NCI-H146 treated with DMSO at 0.1 percent for 48 hours (cell line): ENCODE data around the gene FAM53B.

ENCODE experiments used
- DNase-seq: peaks from one replicate; lab custom pipeline; 2025; ENCODE audit not compliant: unreplicated experiment; lab: John Stamatoyannopoulos, UW

Gene FAM53B

GRCh38 chr10:124666494-124666893 lies 77.7 kb downstream of the FAM53B start:
- DNase-seq, result no peak

GRCh38 chr10:124665980-124666379 lies 78.2 kb downstream of the FAM53B start:
- no peak for DNase-seq

GRCh38 chr10:124665558-124665957 lies 78.6 kb downstream of the FAM53B start:
- DNase-seq, result no peak

- DNase-seq, result no peak
Observed at GRCh38 chr10:124665091-124665490, 79.1 kb downstream of the FAM53B start.

DNA sequence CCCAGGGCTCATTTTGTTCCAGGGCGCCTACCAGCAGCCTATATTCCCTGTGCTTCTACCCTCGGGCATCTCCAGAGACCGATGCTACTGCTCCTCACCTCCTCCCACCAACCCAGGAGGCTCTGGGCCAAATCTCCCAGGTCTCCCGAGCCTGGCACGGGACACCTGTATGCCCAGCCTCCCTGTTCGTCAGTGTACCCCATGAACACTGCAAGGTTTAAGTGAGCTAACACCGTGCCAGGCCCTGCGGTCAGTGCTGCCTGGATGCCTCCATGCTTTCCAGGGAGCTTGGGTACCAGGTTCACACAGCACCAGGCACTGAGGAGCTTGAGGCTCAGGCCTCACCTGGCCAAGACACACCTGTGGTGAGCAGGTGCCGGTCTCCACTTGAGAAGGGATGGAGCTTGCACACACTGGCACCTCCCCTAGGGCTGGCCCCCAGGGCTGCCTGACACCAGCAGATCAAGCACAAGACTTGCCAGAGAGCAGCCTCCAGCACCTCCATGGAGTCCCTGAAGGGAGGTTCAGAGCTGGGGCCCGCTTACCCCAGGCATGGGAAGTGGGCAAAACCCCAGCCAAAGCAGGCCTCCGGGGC lies 80.3 kb downstream of the FAM53B start:
- no peak for DNase-seq

DNA sequence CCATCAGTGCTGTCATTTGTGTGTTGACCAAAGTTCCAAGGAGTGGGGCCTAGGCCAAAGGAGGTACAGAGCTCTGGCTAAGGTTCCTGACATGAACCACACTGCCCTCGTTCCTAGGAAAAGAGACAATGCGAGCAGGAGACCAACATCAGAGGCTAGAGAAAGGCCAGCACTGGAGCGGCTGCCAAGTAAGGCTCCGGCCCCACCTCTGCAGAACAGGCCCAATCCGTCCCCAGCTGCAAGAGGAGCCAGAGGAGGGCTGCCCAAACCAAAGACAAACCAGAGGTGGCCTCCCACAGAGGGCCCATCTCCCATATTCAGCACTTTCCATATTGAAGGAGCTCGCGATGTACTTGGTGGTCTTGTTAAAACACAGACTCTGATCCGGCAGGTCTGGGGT lies 81.0 kb downstream of the FAM53B start:
- DNase-seq, result no peak

GRCh38 chr10:124661660-124662180 lies 82.5 kb downstream of the FAM53B start:
- DNase-seq, result no peak

- no peak for DNase-seq
Observed at GRCh38 chr10:124660404-124661125, 83.6 kb downstream of the FAM53B start.

DNA sequence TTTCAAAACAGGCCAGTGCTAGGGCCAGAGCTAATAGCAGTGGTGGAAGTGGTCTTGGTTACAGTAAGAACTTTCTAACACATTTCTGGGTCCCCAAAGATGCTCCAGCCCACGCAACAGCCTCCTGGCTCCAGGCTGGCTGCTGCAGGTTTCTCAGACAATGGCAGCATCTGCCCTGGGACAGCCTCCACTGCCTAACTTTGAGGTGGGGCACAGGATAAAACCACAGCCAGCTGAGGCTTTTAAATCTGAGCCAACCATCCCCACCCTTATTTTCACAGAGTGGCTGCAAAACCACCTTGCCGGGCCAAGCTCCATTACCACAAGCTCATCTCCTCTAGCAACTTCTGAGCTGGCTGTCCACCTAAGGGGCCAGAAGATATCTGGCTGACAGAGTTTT lies 84.8 kb downstream of the FAM53B start:
- no peak for DNase-seq

DNA sequence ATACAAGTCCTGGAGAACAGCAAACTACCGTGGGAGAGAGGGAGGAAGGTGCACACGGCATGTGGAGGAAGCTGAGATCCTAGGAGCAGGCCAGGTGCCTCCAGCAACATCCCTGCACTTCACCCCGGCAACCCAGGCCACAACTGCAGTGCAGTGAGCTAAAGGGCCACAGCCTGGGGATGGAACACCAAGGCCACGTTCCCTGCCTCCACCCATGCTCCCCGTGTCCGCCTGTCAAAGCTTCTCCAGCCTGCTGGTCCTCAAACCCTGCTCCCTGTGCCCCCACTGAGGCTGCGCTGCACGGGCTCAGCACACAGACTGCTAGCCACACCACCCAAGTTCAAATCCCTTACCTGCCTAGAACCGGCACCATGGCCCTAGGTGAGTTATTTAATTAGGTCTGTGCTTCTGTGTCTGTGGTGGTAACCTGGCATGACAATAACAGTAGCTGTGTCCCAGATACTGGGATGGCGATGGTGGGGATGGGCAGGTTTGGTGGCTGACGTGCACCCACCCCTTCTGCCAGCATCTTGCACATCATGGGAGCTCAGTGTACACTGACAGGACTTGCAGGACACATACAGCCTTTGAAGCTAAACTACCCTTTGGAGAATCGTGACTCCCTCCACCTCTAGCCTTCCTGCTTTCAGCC lies 85.5 kb downstream of the FAM53B start:
- no peak for DNase-seq

DNA sequence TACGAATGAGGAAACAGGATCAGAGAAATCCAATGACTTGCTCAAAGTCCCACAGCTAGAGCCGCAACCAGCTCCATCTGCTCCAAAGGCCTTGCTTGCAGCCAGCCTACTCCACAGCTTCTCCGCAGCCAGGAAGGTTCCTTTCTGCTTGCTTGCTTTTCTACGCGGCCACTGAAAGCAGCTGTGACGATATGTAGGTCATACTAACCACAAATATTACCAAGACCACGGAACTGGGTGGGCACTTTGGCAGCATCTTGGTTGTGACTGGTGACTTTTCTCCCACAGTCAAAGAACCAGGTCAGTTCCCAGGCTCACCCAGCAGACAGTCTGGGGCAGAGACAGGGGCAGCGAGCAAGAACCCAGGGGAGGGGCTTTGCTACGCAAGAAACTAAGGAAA lies 86.4 kb downstream of the FAM53B start:
- no peak for DNase-seq

DNA sequence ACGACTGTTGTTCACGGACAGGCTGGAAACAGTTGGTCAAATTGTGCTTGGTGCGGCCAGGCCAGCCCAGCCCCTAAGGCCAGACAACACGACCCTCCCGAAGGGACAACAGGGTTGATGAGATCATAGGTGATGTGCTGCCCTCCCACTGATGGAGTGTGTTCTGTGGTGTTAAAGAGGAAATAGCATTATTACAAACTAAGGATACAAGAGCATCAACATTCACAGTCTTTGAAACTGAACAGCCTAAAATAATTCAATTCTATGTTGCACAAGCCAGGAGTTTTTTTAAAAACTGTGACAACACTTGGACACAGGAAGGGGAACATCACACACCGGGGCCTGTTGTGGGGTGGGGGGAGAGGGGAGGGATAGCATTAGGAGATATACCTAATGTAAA lies 87.6 kb downstream of the FAM53B start:
- DNase-seq, result no peak

GRCh38 chr10:124656113-124656490 lies 88.1 kb downstream of the FAM53B start:
- DNase-seq, result no peak

GRCh38 chr10:124655191-124656112 lies 88.7 kb downstream of the FAM53B start:
- DNase-seq, result no peak

GRCh38 chr10:124654686-124655085 lies 89.5 kb downstream of the FAM53B start:
- DNase-seq, result no peak

GRCh38 chr10:124653811-124654651 lies 90.1 kb downstream of the FAM53B start:
- no peak for DNase-seq

- DNase-seq, result no peak
Observed at GRCh38 chr10:124653311-124653710, 90.9 kb downstream of the FAM53B start.

DNA sequence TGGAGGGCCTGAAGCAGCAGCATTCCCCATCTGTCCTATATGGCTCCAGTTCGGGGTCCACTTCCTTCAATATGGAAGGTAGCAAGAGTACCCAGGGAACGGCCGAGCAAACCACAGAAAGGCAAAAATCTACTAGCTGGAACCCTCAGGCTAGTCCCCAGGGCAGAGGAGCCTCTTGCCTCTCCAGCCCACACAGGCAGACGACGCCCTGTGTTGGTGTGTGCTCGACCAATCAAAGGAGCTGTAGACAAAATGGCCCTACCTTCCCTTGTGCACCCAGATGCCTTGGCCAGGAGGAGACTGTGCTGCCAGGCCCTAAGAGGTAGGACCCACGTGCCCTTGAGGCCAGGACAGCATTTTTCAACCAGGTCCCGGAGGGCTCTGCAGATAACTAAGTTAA lies 91.5 kb downstream of the FAM53B start:
- no peak for DNase-seq

DNA sequence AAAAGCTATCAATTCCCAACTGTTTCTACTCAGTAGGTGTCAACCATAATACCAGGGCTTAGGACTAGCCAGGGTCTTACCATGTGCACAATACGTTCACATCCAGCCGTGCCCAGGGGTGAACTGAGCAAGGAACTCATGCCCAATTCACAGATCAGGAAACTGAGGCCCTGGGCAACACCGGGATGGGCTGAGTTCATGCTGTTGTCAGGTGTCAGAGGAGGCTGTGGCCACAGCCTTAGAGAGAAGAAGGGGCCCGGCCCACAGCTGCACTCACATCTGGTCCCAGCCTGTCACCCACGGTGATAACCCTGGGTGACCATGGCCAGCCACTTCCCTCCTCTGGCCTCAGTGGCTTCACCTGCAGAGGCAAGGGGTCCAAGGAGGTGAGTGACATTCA lies 92.0 kb downstream of the FAM53B start:
- no peak for DNase-seq

DNA sequence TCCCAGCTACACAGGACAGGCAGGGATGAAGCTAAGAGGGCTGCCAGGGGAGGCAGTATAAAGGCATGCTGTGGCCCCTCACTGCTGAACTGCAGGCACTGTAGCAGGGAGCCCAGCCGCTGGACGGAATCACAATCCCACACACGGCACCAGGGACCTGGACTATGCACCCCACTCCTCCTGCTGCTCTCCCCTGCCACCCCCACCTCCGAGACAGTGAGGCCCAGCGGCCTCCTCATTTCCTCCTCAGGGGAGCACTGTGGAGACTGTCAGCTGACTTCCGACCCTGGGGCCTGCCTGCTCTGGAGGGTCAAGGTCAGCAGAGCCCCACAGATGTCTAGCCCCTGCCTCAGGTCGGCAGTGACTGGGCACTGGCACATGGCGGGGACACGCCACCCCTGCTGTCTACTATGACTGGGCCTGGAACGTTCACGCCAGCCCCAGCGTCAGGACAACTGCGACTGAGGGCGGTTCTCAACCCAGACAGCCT lies 92.7 kb downstream of the FAM53B start:
- no peak for DNase-seq
